Gastroesophageal sphincter (tissue), 3 donors: ENCODE measurements around the gene TARS3.

Experiments
- EP300 ChIP-seq: sonication (generic); formaldehyde crosslinking; IDR thresholded peaks from one replicate; pipeline ENCODE4 v1.6.1; 2017; ENCODE audit warnings: antibody characterized with exemption, mild to moderate bottlenecking
- POLR2A ChIP-seq, 2 donors: fragments of 450-650 bp; IDR thresholded peaks; one replicate each; pipeline ENCODE4 v1.6.1; 2017; ENCODE audit warnings: antibody characterized with exemption in 2 of 2, mild to moderate bottlenecking in 2 of 2, moderate library complexity in 1 of 2
- TF ChIP-seq, protein P1 (sequence below), 4 experiments: fragments of 200-600 bp in 2 of 4; fragments of 450-650 bp in 2 of 4; sonication (generic) in 1 of 4; IDR thresholded peaks; one replicate each; pipeline ENCODE4 v1.5.1; 2017 to 2019; ENCODE audit warnings: antibody characterized with exemption in 4 of 4, mild to moderate bottlenecking in 2 of 4, moderate library complexity in 2 of 4

DNA sequence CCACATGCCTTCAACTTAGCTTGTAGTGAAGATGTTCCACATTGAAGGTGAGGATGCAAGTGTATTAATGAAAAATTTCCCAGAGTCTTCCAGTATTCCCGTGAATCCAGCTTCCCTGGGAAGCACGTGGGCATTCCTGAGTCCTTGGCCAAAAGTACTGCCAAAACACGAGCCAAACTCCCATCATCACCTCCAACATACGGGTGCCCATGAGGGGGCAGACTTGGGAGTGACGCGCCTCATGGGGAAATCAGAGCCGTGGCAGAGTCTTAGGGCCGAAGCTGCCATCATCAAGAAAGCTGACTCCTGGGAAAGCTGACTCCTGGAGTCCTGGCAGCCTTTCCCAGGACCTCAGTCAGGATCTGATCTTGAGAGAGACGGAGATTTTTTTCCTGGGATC, 52.0 kb downstream of the TARS3 start:
- TF ChIP-seq EP300 (no peak), POLR2A (IDR thresholded peaks at IDR 0.05) (no peak)
- TF ChIP-seq, protein P1, sequence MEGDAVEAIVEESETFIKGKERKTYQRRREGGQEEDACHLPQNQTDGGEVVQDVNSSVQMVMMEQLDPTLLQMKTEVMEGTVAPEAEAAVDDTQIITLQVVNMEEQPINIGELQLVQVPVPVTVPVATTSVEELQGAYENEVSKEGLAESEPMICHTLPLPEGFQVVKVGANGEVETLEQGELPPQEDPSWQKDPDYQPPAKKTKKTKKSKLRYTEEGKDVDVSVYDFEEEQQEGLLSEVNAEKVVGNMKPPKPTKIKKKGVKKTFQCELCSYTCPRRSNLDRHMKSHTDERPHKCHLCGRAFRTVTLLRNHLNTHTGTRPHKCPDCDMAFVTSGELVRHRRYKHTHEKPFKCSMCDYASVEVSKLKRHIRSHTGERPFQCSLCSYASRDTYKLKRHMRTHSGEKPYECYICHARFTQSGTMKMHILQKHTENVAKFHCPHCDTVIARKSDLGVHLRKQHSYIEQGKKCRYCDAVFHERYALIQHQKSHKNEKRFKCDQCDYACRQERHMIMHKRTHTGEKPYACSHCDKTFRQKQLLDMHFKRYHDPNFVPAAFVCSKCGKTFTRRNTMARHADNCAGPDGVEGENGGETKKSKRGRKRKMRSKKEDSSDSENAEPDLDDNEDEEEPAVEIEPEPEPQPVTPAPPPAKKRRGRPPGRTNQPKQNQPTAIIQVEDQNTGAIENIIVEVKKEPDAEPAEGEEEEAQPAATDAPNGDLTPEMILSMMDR (IDR thresholded peaks at IDR 0.05) = no peak
